ENCODE data around the gene KIAA1671. TPM values are rescaled to one million over a fixed set of nuclear protein-coding genes. Genes with fewer than 3 reads are reported as not detected.

The KIAA1671 gene
- total RNA-seq, 1 experiment from 2014 or later: 18.6 TPM

DNA sequence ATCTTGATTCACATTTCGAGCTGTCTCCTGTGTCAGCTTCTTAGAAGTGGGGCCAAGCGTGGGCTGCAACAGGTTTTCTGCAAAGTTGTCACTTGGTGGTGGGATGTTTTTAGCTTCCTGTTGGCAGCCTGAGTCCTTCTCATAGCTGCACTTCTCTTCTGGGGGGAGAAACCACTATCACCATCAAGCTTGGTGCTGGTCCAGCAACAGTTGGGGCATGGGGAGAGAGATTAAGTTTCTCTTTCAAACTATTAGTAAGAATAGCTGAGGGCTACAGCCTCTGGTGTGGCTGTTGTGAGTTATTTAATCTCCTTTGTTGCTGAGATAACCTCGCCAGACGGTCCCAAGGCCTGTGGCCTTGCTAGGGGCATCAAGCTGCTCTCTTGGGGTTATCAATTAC, 123.8 kb downstream of the KIAA1671 start:
- no peak for TF ChIP-seq EZH2 (IDR thresholded peaks at IDR 0.05; ENCODE audit: low read length, unreplicated experiment)
- TF ChIP-seq, protein P1, sequence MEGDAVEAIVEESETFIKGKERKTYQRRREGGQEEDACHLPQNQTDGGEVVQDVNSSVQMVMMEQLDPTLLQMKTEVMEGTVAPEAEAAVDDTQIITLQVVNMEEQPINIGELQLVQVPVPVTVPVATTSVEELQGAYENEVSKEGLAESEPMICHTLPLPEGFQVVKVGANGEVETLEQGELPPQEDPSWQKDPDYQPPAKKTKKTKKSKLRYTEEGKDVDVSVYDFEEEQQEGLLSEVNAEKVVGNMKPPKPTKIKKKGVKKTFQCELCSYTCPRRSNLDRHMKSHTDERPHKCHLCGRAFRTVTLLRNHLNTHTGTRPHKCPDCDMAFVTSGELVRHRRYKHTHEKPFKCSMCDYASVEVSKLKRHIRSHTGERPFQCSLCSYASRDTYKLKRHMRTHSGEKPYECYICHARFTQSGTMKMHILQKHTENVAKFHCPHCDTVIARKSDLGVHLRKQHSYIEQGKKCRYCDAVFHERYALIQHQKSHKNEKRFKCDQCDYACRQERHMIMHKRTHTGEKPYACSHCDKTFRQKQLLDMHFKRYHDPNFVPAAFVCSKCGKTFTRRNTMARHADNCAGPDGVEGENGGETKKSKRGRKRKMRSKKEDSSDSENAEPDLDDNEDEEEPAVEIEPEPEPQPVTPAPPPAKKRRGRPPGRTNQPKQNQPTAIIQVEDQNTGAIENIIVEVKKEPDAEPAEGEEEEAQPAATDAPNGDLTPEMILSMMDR (conservative IDR thresholded peaks at IDR 0.05; ENCODE audit: low read depth, low read length): no peak
- TF ChIP-seq EZH2phosphoT487 (IDR thresholded peaks at IDR 0.05; ENCODE audit: borderline replicate concordance, low read length): no peak
- intact Hi-C loops (cut with micrococcal nuclease): no loop called here
- CTCF ChIA-PET: no interaction called here

DNA sequence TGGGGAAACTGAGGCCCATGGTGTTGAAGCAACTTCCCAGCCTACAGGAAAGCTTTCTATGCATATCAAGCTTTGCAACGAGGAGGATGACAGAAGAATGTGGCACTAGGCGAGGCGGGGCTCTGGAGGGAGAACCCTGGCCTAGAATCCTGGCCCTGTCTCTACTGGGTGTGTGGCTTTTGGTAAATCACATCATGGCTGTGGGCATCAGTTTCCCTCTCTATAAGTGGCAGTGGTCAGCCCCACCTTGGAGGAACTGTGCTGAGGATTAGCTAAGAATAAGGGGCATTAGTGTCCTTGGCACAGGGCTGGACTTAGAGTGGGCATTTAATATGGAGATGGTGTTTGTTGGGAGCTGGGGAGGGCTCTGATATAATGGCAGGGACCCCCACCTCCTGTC, 124.5 kb downstream of the KIAA1671 start:
- intact Hi-C loops (cut with micrococcal nuclease): no loop called here
- no TSS peak for BruUV-seq (replicated peaks)
- no peak overlapping the region for H3K9ac ChIP-seq (ENCODE audit: low read length)
- H3K9me2 ChIP-seq (replicated peaks; ENCODE audit: low read length): no peaks in the 10 kb centered on the region
- ChIA-PET POLR2A (ENCODE audit: unreplicated experiment) (no interaction called here), CTCF (no interaction called here)
- H3K27ac ChIP-seq (ENCODE audit: low read length): no peak overlapping the region
- H3K4me3 ChIP-seq (ENCODE audit: low read length): no peak overlapping the region
- no peaks in the 10 kb centered on the region for H3K36me3 ChIP-seq (ENCODE audit: low read depth, low read length)
- H3F3A ChIP-seq (ENCODE audit: low read length, unreplicated experiment): no peaks in the 10 kb centered on the region
- no peaks in the 10 kb centered on the region for H3K9me3 ChIP-seq (ENCODE audit: low read length)
- no peaks in the 10 kb centered on the region for H3K79me2 ChIP-seq (ENCODE audit: low read length)
- ATAC-seq (no peak), DNase-seq (no peak)
- no peak overlapping the region for H3K4me2 ChIP-seq (ENCODE audit: low read length)
- H2AFZ ChIP-seq (ENCODE audit: low read length): no peak overlapping the region
- TF ChIP-seq EZH2 (IDR thresholded peaks at IDR 0.05; ENCODE audit: low read length, unreplicated experiment) (no peak), EZH2phosphoT487 (IDR thresholded peaks at IDR 0.05; ENCODE audit: borderline replicate concordance, low read length) (no peak)
- TF ChIP-seq, protein P1 (conservative IDR thresholded peaks at IDR 0.05; ENCODE audit: low read depth, low read length): no peak
- no peaks in the 10 kb centered on the region for H4K20me1 ChIP-seq (ENCODE audit: low read length)
- H3K27me3 ChIP-seq (ENCODE audit: low read length): no peaks in the 10 kb centered on the region
- no peaks in the 10 kb centered on the region for H3K4me1 ChIP-seq (ENCODE audit: insufficient read depth, low read length)

More for the DNA sequence above, 123.8 kb downstream of the KIAA1671 start:
- Histone ChIP-seq H3K36me3 (ENCODE audit: low read depth, low read length) (no peaks in the 10 kb centered on the region), H3K4me3 (ENCODE audit: low read length) (no peak overlapping the region), H3K9me2 (replicated peaks; ENCODE audit: low read length) (no peaks in the 10 kb centered on the region), H4K20me1 (ENCODE audit: low read length) (no peaks in the 10 kb centered on the region), H2AFZ (ENCODE audit: low read length) (no peak overlapping the region), H3K27me3 (ENCODE audit: low read length) (no peaks in the 10 kb centered on the region), H3F3A (ENCODE audit: low read length, unreplicated experiment) (no peaks in the 10 kb centered on the region), H3K9me3 (ENCODE audit: low read length) (no peaks in the 10 kb centered on the region), H3K27ac (ENCODE audit: low read length) (no peak overlapping the region), H3K79me2 (ENCODE audit: low read length) (no peaks in the 10 kb centered on the region), H3K9ac (ENCODE audit: low read length) (no peak overlapping the region), H3K4me2 (ENCODE audit: low read length) (no peak overlapping the region), H3K4me1 (ENCODE audit: insufficient read depth, low read length) (no peaks in the 10 kb centered on the region)
- POLR2A ChIA-PET (ENCODE audit: unreplicated experiment): no interaction called here
- no peak for DNase-seq
- no TSS peak for BruUV-seq (replicated peaks)
- ATAC-seq: no peak

DNA sequence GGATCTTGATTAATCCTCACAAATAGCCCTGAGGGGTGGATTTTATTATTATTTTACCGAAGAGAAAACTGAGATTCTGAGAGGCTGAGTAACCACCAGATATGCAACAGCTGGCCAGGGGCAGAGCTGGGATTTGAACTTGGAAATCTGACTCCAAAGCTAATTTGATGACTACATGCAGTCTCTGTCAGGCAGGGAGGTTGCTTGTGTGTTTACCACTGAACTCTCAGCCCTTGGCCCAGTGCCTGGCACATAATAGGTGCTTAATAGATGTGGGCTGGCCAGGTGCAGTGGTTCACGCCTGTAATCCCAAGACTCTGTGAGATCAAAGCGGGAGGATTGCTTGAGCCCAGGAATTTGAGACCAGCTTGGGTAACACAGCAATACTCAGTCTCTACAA, 125.4 kb downstream of the KIAA1671 start:
- POLR2A ChIA-PET (ENCODE audit: unreplicated experiment): no interaction called here

More for the DNA sequence above, 125.4 kb downstream of the KIAA1671 start:
- Histone ChIP-seq H4K20me1 (ENCODE audit: low read length) (no peaks in the 10 kb centered on the region), H3K9ac (ENCODE audit: low read length) (no peak overlapping the region), H3K4me2 (ENCODE audit: low read length) (no peak overlapping the region), H3K27ac (ENCODE audit: low read length) (no peak overlapping the region), H3K4me3 (ENCODE audit: low read length) (no peak overlapping the region), H2AFZ (ENCODE audit: low read length) (no peak overlapping the region), H3K9me2 (replicated peaks; ENCODE audit: low read length) (no peaks in the 10 kb centered on the region), H3F3A (ENCODE audit: low read length, unreplicated experiment) (no peaks in the 10 kb centered on the region), H3K79me2 (ENCODE audit: low read length) (no peaks in the 10 kb centered on the region), H3K36me3 (ENCODE audit: low read depth, low read length) (no peaks in the 10 kb centered on the region), H3K9me3 (ENCODE audit: low read length) (no peaks in the 10 kb centered on the region), H3K27me3 (ENCODE audit: low read length) (no peaks in the 10 kb centered on the region), H3K4me1 (ENCODE audit: insufficient read depth, low read length) (no peaks in the 10 kb centered on the region)
- DNase-seq (no peak), ATAC-seq (no peak)
- TF ChIP-seq EZH2 (IDR thresholded peaks at IDR 0.05; ENCODE audit: low read length, unreplicated experiment) (no peak), EZH2phosphoT487 (IDR thresholded peaks at IDR 0.05; ENCODE audit: borderline replicate concordance, low read length) (no peak)
- TF ChIP-seq, protein P1 (conservative IDR thresholded peaks at IDR 0.05; ENCODE audit: low read depth, low read length): no peak
- intact Hi-C loops (cut with micrococcal nuclease): no loop called here
- no TSS peak for BruUV-seq (replicated peaks)
- CTCF ChIA-PET: no interaction called here
